A549 (cell line): ENCODE measurements around the gene RAB8B.

ENCODE experiments used
- CBX2 ChIP-seq: fragments of 200-600 bp; sonication (generic); IDR thresholded peaks from 2 replicates; pipeline ENCODE4 v1.6.1; 2016; ENCODE audit warnings: low read depth, mild to moderate bottlenecking, borderline replicate concordance
- CEBPB ChIP-seq, 2 experiments: fragments of >200 bp in 1 of 2; sonication (Bioruptor Twin) in 1 of 2; formaldehyde crosslinking in 1 of 2; IDR thresholded peaks; 2 replicates each; pipeline ENCODE4 v1.6.1; 2012 to 2016
- EP300 ChIP-seq, 2 experiments: fragments of >200 bp; sonication (Bioruptor Twin); formaldehyde crosslinking; IDR thresholded peaks; 2 replicates in 1 of 2; 3 replicates in 1 of 2; pipeline ENCODE4 v1.6.1; 2016 to 2017
- ESRRA ChIP-seq: fragments of 150-350 bp; IDR thresholded peaks from 2 replicates; pipeline ENCODE4 v1.6.1; 2014; ENCODE audit warnings: mild to moderate bottlenecking, low read length, borderline replicate concordance
- MAX ChIP-seq: IDR thresholded peaks from 2 replicates; pipeline ENCODE4 v1.6.1; 2012
- MYC ChIP-seq: IDR thresholded peaks from 2 replicates; pipeline ENCODE4 v1.6.1; 2012; ENCODE audit warnings: mild to moderate bottlenecking, inconsistent platforms, low read length, improper control_type of control experiment, borderline replicate concordance
- POLR2A ChIP-seq: IDR thresholded peaks from 2 replicates; pipeline ENCODE4 v1.6.1; 2012; ENCODE audit warnings: mild to moderate bottlenecking, low read length
- SREBF2 ChIP-seq: fragments of 450-650 bp; IDR thresholded peaks from 2 replicates; pipeline ENCODE4 v1.6.1; 2014; ENCODE audit warnings: mild to moderate bottlenecking, moderate library complexity
- ZC3H11A ChIP-seq: fragments of 450-650 bp; IDR thresholded peaks from 2 replicates; pipeline ENCODE4 v1.6.1; 2014; ENCODE audit warnings: antibody characterized with exemption, mild to moderate bottlenecking
- ZSCAN20 ChIP-seq: fragments of 250-450 bp; sonication (Bioruptor Pico); IDR thresholded peaks from 2 replicates; pipeline ENCODE4 v1.8.0; 2022; ENCODE audit warnings: mild to moderate bottlenecking, moderate library complexity
- TF ChIP-seq, protein P1 (sequence below): fragments of >200 bp; sonication (Bioruptor Twin); formaldehyde crosslinking; IDR thresholded peaks from 3 replicates; pipeline ENCODE4 v1.5.1; 2016

GRCh38 chr15:63172851-63173451 is 16.5 kb upstream of the RAB8B start:
- TF ChIP-seq MAX (no peak), ZC3H11A (no peak), MYC (no peak), EP300 (IDR thresholded peaks at IDR 0.05) (no peak), POLR2A (no peak), SREBF2 (no peak), CEBPB (IDR thresholded peaks at IDR 0.05) (no peak), ESRRA (no peak), CBX2 (no peak), ZSCAN20 (no peak)
- TF ChIP-seq, protein P1, sequence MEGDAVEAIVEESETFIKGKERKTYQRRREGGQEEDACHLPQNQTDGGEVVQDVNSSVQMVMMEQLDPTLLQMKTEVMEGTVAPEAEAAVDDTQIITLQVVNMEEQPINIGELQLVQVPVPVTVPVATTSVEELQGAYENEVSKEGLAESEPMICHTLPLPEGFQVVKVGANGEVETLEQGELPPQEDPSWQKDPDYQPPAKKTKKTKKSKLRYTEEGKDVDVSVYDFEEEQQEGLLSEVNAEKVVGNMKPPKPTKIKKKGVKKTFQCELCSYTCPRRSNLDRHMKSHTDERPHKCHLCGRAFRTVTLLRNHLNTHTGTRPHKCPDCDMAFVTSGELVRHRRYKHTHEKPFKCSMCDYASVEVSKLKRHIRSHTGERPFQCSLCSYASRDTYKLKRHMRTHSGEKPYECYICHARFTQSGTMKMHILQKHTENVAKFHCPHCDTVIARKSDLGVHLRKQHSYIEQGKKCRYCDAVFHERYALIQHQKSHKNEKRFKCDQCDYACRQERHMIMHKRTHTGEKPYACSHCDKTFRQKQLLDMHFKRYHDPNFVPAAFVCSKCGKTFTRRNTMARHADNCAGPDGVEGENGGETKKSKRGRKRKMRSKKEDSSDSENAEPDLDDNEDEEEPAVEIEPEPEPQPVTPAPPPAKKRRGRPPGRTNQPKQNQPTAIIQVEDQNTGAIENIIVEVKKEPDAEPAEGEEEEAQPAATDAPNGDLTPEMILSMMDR = no peak
